Measurements from ENCODE around the gene VTI1A.

GRCh38 chr10:112769081-112769480 is 322.1 kb downstream of the VTI1A start:
- no peak for TF ChIP-seq ZNF280D (tag by site-specific recombination; IDR thresholded peaks at IDR 0.05)
- no peak for TF ChIP-seq ZNF416 (tag by site-specific recombination; IDR thresholded peaks at IDR 0.05)
- no peak for TF ChIP-seq ZNF274 (IDR thresholded peaks at IDR 0.05; ENCODE audit: low read length)
- no peak for TF ChIP-seq ZNF274 (tag by site-specific recombination; IDR thresholded peaks at IDR 0.05; ENCODE audit: borderline replicate concordance)
- no peak for TF ChIP-seq TCF7L2 (IDR thresholded peaks at IDR 0.05; ENCODE audit: borderline replicate concordance, low read depth, low read length)
